ENCODE data around the gene PHF2. TPM values are rescaled to one million over a fixed set of nuclear protein-coding genes. Genes with fewer than 3 reads are reported as not detected.

PHF2 gene
- total and polyA plus RNA-seq, 2 of the 4 experiments (the other 2 are of a cell fraction): 5.9 to 9.5 TPM

GRCh38 chr9:93621922-93622321 is 45.5 kb downstream of the PHF2 start:
- in situ Hi-C loops (cut with MboI; ENCODE audit: low sequenced_read_pairs): no loop called here
- no peak overlapping the region for H3K56ac ChIP-seq (ENCODE audit: extremely low read depth, insufficient read depth, low read length)
- H3K4ac ChIP-seq (ENCODE audit: low read depth, low read length): no peak overlapping the region
- H2BK20ac ChIP-seq (ENCODE audit: low read depth, low read length): no peak overlapping the region
- dilution Hi-C loops (cut with HindIII; ENCODE audit: low sequenced_read_pairs, unreplicated experiment): no loop called here
- H3K9me3 ChIP-seq (ENCODE audit: control insufficient read depth, insufficient read depth, low read length): no peaks in the 10 kb centered on the region
- no peak for ATAC-seq (ENCODE audit: low read depth)
- H3K14ac ChIP-seq (replicated peaks; ENCODE audit: low read depth, low read length): no peak overlapping the region
- no peak overlapping the region for H2BK5ac ChIP-seq (ENCODE audit: low read depth, low read length, poor library complexity, severe bottlenecking)
- TF ChIP-seq NFE2L2 (IDR thresholded peaks at IDR 0.05; ENCODE audit: low read depth, low read length): no peak
- no peak for TF ChIP-seq FOS (IDR thresholded peaks at IDR 0.05; ENCODE audit: low read depth, low read length)
- no peak for TF ChIP-seq BHLHE40 (IDR thresholded peaks at IDR 0.05; ENCODE audit: low read depth, low read length)
- TF ChIP-seq ELK1 (IDR thresholded peaks at IDR 0.05; ENCODE audit: borderline replicate concordance, low read depth, low read length): no peak
- TF ChIP-seq CTCF (conservative IDR thresholded peaks at IDR 0.05; ENCODE audit: low read depth, low read length): no peak
- no peak for TF ChIP-seq MAFK (IDR thresholded peaks at IDR 0.05; ENCODE audit: low read depth, low read length)
- no peak for TF ChIP-seq POLR2A (IDR thresholded peaks at IDR 0.05; ENCODE audit: low read depth, low read length)
- no peak for TF ChIP-seq RAD21 (IDR thresholded peaks at IDR 0.05; ENCODE audit: low read length)
- no peak for TF ChIP-seq CHD1 (IDR thresholded peaks at IDR 0.05; ENCODE audit: low read depth, low read length)
- TF ChIP-seq MXI1 (IDR thresholded peaks at IDR 0.05; ENCODE audit: borderline replicate concordance, low read depth, low read length): no peak
- no peak for TF ChIP-seq RFX5 (IDR thresholded peaks at IDR 0.05; ENCODE audit: low read depth, low read length)
- TF ChIP-seq, protein P1, sequence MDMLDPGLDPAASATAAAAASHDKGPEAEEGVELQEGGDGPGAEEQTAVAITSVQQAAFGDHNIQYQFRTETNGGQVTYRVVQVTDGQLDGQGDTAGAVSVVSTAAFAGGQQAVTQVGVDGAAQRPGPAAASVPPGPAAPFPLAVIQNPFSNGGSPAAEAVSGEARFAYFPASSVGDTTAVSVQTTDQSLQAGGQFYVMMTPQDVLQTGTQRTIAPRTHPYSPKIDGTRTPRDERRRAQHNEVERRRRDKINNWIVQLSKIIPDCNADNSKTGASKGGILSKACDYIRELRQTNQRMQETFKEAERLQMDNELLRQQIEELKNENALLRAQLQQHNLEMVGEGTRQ (IDR thresholded peaks at IDR 0.05; ENCODE audit: low read depth, low read length): no peak
- TF ChIP-seq RCOR1 (IDR thresholded peaks at IDR 0.05; ENCODE audit: insufficient replicate concordance, low read length): no peak
- no peak for TF ChIP-seq MAZ (IDR thresholded peaks at IDR 0.05; ENCODE audit: borderline replicate concordance, low read depth, low read length)
- H3K4me3 ChIP-seq (ENCODE audit: insufficient read depth, low read depth, low read length): no peak overlapping the region
- H4K8ac ChIP-seq (ENCODE audit: low read depth in 2 of 2, low read length in 2 of 2): no peak overlapping the region
- H2BK120ac ChIP-seq (ENCODE audit: low read depth, low read length): no peak overlapping the region
- ChIA-PET POLR2A (ENCODE audit: unreplicated experiment) (no interaction called here), CTCF (no interaction called here)
- no TSS peak for BruUV-seq (replicated peaks)
- WGBS, 2 experiments (ENCODE audit: extremely low coverage in 2 of 2, insufficient read length in 1 of 2): 87% methylated on average over 3 of the region's 4 CpGs; no CpG with 5 or more reads in 1 of the 2 experiments
- no peak overlapping the region for H2AK9ac ChIP-seq (replicated peaks; ENCODE audit: low read depth, low read length, poor library complexity)
- H3K27ac ChIP-seq (ENCODE audit: insufficient read depth, low read length): no peak overlapping the region
- no peak overlapping the region for H4K91ac ChIP-seq (ENCODE audit: insufficient read depth, low read depth, low read length)
- H2BK15ac ChIP-seq (ENCODE audit: low read depth, low read length): no peak overlapping the region
- no peak for DNase-seq
- H3K9me1 ChIP-seq (ENCODE audit: insufficient read depth, low read length): peaks cover 6% of the 10 kb centered on the region
- no peaks in the 10 kb centered on the region for H3K27me3 ChIP-seq (ENCODE audit: control insufficient read depth, insufficient read depth, low read length)
- H3K9ac ChIP-seq (ENCODE audit: low read depth, low read length): no peak overlapping the region
- H2AK5ac ChIP-seq (ENCODE audit: low read depth, low read length): no peak overlapping the region
- intact Hi-C loops (cut with micrococcal nuclease): no loop called here
- H3K79me1 ChIP-seq (ENCODE audit: low read depth in 1 of 2, low read length in 2 of 2): peaks cover 39 to 68% of the 10 kb centered on the region in 2 experiments
- peaks cover 67% of the 10 kb centered on the region for H4K20me1 ChIP-seq (ENCODE audit: insufficient read depth, low read length)
- no peak overlapping the region for H4K5ac ChIP-seq (ENCODE audit: low read depth, low read length)
- H3K36me3 ChIP-seq (ENCODE audit: control insufficient read depth, insufficient read depth, low read length): no peaks in the 10 kb centered on the region
- H2AFZ ChIP-seq (replicated peaks; ENCODE audit: low read length, poor library complexity): no peak overlapping the region
- H3K4me2 ChIP-seq (ENCODE audit: low read depth, low read length): no peak overlapping the region
- no peak overlapping the region for H3K23ac ChIP-seq (ENCODE audit: low read depth, low read length)
- no peak overlapping the region for H3K18ac ChIP-seq (ENCODE audit: low read depth, low read length)
- no peaks in the 10 kb centered on the region for H3K4me1 ChIP-seq (ENCODE audit: control insufficient read depth, insufficient read depth, low read length)
